HS-27A (cell line): Measurements from ENCODE around the gene BICC1.
A peak's percentile ranks its signal among the peaks of the same experiment; 100 is the strongest.
"Not testable (repeated sequence)": the region's sequence is repeated elsewhere in the genome, so short reads cannot be mapped to it uniquely, and the experiment has no call there.

Source experiments
- DNase-seq: peaks from one replicate; pipeline ENCODE4 v3.0.0-alpha.2; 2012; ENCODE audit warnings: low read depth, missing footprints

Gene BICC1

DNA sequence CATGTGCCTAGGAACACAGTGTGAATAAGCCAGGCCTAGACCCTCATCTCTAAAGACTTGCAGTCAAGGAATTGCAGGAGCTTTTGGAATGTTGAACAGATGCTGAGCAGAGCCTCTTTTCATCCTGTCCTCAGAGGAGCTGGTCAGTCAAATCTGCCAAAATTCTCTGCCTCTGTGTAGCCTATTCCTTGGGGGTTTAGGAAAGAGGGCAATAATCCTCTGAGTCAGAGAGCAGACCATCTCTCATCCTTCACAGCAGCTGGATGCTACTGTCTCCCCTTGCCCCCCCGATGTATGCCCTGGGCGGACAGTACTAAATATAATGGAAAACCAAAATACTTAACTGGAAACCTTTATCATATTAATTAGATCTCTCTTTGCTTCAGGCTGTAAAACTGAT, 52.6 kb downstream of the BICC1 start:
- no peak for DNase-seq

DNA sequence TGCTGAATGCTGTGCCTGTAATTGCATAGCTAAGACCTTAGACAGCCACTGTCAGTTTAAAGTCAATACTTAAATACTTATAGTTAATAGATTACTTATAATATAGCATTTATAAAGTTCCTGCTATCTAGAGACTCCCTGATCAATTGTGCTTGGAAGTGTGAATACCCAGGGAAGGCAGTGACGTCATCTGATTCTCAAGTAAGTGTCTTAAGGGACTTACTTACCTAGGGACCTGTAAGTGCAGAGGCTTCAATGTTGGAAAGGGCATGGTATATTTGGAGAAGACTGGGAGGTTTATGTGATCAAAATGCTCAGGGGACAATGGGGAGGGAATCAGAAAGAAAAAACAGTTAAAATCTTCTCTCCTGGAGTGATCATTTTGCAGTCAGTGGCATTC, 55.0 kb downstream of the BICC1 start:
- DNase-seq, result no peak

DNA sequence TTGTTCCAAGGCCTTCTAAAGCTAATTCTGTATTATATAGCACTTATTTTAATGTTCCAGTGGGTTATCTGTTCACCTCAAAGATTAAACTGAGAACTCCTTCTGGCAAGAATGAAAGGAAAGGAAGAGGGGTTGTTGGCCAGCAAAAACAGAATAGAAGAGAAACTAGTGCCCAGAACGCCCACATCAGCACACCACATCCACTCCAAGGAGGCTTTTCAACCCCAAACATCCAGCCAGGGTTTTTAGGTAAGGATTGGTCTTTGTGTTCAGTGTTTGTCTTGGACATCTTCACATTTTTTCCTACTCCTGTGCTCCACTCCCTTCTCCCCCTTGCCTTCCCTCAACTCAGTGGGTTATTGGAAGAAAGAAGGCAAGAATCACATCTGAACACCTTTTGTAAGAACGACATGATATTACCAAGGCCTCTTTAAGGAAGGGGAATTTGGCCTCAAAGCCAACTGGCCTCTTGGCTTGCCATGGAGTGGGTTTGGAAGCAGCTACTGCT, 55.8 kb downstream of the BICC1 start:
- DNase-seq, result no peak

DNA sequence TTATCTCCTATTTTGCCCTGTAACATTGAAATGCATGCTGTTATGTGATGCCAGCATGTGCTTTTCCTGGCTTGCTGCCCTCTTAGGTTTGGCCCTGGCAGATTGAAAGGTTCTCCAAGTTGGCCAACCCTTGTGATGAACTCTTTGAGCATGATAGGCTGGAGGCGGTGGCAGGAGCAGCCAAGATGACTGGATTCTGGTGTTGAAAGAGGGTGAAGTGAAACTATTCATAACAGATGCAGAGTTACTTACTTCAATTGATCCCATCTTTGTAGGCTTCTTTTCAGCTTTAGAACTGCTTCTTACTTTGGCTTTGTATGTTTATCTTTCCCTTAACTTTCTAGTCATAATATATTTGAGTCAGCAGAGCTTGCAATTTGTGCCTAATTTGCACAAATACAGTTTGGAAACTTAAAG, 57.6 kb downstream of the BICC1 start:
- DNase-seq, result no peak

DNA sequence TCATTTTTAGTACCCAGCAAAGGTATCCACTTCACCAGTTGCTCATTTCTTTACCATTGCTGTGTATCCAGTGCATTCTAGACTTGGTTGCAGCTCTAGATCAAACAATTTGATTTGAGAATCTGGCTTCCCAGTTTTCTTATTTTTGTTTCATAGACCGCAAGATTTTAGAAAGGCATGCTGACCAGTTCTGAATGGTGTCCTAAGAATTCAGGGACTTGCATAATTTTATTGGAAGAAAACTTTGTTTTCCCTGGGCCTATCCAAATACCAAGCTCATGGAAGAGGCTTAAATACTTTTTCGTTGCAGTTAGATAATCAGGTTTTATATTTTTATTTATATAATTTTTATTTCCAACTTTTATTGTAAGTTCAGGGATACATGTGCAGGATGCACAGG, 58.3 kb downstream of the BICC1 start:
- DNase-seq, result no peak

DNA sequence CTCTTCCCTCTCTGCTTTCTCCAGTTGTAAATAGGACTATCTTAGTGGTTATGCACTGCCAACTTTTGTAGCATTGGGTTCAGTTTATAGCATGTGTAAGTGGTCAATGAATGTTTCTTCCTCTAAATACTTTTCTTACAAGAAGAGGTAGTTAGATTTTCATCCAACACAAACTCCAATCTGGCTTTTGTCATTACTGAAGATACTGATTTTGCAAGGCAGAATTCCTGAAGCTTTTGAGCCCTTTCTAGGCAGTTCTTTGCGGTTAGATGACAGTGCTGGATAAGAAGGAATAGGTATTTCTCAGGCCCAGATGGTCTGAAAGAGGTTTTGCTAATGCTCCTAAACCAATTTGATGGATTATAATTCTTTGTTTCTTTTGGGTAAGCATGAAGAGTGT, 60.5 kb downstream of the BICC1 start:
- no peak for DNase-seq

DNA sequence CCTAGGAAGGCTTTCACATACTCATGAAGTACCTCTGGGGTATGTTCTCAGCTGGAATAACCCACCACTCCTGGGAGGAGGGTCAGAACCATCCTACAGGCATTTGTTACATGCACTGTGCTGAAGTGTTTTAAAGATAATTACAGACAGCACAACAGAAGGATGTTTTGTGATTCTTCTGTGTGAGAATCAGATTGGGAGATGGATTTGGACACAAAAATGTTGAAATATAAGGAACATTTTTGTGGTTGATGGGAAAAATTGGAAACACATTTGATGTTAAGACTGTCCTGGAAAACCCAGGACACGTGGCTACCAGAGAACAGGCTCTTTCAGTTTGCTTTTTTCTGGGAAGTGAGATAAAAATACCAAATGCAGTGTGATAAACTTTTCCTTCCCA, 61.4 kb downstream of the BICC1 start:
- DNase-seq, result no peak

DNA sequence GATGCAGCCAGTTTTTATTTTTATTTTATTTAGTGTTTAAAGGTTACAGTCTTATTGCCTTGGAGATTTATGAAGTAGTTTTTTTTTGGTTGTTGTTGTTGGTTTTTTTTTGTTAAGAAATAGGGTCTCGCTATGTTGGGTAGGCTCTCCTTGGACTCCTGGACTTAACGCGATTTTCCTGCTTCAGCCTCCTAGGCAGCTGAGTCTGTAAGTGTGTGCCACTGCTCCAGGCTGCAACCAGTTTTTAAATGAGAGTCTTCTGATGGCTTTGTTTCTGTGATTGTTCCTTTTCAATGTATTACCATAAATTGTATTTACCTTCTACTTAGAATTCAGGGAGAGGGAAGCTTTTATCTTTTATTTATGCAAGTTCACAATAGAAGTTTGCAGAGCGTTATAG, 62.8 kb downstream of the BICC1 start:
- DNase-seq, result no peak

DNA sequence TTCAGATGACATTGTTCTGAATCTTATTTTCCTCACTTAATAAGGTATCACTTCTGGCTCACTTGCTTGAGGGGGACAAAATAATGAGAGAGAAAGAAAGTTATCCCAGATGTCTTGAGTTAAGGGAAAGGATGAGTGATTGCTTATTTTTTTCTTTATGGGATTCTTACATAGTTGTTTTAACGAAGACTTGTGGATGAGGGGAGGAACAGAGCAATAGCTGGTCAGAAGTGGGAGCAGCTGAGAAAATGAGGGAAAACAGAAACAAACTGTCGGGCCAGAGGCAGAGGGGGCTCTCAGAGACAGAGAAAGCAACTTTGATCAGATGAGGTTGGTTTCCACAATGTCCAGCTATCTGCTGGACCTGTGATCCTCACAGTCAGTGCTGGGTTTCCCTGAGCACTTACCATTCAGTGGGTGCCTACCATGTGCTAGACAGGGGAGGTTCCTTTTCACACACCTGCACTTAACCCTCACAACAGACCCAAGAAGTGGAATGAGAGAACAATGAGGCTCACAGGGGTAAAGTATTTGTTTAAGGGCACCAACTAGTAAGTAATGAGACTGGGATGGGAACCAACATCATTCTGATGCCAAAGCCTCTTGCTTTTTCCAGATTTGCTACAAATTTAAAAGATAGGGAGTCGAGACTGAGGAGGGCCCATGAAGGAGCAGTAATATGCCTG, 64.2 kb downstream of the BICC1 start:
- no peak for DNase-seq

DNA sequence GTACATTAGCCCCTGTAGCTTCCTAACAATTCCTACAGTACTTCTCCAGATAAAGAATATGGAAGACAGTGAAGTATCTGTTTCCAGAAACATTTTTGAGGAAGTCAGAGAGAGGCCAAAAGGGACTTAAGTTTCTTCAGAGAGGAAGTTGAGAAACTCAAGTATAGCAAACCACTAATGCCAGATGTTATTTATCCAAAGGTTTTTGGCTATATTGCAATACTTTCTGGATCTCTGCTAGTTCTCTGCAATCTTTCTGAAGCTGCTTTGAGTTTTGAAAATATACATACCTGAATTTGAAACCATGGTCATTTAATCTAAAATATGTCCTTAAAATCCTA, 64.7 kb downstream of the BICC1 start:
- DNase-seq, result no peak

DNA sequence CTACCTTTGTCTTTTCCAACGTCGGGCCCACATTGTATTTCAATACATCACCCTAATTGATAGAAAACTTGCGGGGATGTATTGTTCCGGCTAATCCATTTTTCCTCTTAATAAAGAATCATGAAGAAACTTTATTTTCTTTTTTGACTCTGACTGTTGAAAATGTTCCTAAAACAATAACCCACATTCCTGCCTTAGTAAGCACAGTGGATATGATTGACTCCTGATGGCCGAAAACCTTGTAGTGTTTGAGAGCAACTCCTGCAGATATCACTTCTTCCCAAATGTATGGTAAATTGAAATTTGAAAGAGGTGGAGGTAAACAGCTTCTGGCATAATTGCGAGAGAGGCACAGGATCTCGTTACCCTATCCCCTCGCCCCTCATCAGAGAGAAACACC, 65.7 kb downstream of the BICC1 start:
- DNase-seq, result no peak

DNA sequence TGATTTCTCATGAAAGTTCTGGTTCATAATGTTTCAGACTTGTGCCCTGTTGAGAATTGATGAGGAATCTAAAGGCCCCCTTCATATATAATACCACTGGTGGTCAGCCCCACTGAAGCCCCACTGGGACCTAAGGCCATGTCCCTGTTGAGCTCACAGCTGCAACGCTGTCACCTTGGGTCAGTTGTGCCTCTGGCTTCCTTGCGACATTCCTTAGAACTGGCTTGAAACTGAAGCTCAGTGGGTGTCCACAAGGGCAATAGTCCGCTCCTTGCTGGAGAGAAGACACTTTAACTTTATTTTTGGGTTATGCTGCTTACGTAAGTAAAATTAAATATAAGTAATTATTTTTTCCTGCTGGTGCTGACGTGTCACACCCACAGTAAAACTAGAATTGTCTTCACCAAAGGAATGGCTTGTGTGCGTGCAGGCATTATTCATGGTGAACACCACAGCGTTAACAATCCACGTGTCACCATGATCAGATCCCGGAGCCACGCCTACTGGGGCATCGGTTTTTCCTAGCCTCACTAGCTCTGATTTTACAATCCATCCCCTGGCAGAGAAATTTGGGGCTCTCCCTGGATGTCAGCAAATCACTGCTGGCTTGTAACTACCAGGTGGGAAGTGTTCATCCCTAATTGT, 66.5 kb downstream of the BICC1 start:
- DNase-seq, result no peak

DNA sequence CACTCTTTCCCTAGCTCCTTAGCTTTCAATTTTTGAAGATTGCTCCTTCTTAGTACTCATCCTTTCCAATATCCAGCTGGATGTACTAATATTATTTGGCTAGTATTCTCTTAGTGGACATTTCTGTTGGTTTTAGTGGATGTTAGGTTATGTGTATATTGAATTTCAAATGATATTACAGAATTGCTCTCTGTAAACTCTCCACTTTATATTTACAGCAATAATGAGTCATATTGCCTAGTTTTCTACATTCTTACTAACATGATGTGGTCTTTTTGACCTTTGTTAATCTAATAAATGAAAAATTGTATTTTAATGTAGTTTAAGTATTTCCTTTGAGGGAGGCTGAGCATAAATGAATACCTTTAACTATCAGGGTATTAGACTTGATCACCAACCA, 69.4 kb downstream of the BICC1 start:
- DNase-seq, result no peak

DNA sequence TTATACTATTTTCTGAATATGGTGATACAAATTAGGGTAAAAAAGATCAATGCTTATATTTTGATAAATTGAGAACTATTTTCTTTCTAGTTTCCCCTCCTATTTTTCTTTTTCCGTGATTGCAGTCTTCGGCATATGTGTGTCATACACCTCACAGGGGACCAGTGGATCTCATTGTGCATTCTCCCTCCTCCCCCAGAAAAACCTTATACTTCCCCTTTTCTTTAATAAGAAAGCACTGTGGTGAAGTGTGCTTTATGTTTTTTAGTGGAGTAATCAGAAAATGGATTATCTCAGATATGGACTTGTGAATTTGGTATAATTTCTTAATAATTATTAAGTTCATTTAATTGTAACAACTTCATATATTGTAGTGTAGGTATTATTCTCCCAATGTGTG, 72.8 kb downstream of the BICC1 start:
- no peak for DNase-seq

DNA sequence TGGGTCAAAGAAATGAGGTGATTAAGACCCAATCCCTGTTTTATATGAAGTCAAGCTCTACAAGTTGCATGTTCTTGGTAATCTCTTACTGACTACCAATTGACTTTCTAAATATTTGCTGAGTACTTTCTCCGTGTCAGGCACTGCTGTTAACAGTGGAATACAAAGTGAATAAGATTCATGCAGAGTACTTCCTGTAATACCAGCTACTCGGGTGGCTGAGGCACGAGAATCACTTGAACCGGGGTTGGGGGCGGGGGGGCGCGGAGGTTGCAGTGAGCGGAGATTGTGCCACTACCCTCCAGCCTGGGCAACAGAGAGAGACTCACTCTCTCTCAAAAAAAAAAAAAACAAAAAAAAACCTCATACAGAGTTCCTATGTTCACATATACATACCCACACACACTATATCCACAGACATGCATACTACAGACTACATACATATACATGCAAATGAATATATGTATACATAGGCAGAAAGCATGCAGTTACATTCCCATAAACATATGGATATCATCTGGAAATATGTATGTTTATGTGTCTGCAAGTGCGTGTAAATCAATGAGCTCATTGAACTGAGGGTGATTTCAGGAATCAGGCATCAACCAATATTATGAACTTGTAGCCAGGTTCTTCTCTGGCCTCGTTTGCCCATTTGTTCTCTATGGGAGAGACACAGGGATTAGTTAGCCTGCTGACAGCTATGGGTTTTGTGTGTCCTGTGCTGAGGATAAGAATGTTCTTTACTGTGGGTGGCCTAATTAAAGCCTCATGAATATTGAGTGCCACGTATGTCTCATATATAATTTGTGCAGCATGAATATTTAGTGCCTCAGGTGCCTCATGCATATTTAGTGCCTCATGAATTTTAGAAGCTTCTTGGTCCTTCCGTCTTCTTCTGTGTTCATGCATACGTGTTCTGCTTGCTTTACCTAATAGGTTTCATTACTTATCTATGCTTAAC, 73.9 kb downstream of the BICC1 start:
- no peak for DNase-seq

DNA sequence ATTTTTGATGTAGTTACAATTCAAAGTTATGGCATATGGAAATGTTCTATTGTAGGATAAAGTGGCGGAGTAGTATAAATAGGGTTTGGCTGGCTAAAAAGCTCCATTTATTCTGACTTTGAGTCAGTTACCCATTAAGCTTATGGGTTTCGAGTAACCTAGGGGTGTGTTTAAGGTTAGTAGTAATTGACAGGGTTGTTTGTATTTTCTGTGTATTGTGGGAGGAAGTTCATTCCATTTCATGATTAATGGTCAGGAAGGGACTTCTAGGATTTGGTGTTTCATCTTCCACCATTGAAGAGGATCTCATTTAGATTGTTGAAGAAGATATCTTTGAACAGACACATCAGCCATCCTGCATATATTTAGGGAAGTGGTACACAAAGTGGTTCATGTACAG, 75.0 kb downstream of the BICC1 start:
- no peak for DNase-seq

DNA sequence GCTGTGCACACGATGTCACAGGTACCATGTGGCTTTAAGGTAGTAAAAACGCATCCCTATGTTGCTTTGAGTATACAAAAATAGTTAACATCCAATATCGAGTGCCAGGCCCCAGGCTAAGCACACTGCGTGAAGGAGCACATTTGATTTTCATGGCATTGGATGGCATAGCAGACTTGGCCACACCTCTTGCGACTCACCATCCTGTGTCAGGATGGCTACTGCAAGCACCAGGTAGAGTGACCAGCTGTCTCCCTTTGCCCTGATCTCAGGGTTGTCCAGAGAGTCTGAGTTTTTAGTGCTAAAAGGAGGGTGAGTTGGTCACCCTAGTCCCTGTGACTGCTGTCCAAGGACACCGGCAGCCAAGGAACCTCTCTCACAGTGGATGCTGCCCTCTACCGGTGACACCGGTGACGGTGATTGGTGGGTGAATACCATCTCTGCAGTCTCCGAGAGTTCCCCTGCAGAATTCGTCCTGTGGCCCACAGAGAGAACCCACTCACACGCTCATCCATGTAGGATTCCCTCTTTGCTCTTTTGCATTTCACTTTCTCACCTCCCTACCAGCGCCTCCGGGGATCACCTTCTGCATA, 76.1 kb downstream of the BICC1 start:
- no peak for DNase-seq

DNA sequence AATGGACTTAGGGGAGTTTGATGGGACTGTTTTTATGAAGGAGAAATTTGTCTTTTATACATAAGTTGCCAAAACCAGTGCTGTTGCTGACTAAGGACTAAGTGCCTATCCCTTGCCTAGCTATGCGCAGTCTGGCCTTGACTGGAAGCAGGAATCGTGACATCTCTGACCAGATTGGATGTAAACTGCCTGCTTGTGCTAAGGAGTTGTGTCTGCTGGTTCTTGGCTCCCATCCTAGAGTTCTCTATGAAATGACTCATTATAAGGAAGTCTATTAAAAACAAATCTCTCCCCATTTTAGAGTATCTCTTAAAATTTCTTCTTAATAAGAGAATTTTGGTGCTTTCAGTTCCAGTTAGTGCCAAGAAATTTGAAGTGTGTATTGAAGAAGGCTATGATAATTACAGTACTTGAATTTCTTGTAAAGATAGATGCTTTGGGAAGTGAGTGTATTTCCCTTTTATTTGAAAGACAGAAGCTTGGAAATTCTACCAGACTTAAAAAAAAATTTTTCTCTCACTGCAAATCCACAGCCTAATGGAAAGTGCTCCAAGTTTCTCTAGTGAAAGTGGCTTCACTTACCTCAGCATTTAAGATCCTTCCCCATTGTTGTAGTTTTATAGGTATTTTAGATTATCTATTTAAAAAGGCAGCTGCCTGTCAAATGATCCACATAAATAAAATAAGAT, 77.6 kb downstream of the BICC1 start:
- DNase-seq, result peak; percentile 27

DNA sequence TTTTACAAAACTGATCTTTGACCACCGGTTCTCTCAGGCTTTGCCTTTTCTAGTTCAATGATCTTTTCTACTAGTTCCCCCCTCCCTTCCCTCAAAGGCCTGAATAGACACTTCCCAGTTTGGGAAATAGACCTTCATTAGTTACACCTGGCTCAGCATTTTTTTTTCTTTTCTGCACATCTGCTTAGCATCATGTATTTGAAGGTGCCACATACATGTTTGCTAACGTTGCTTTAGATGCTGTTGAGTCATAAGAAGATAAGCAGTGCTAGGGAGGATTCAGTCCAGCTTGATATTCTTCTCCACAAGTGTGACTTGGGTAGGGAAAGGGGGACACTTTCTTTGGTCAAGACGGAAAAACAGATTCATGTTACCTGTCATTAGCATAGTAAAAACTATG, 78.3 kb downstream of the BICC1 start:
- DNase-seq, result no peak

DNA sequence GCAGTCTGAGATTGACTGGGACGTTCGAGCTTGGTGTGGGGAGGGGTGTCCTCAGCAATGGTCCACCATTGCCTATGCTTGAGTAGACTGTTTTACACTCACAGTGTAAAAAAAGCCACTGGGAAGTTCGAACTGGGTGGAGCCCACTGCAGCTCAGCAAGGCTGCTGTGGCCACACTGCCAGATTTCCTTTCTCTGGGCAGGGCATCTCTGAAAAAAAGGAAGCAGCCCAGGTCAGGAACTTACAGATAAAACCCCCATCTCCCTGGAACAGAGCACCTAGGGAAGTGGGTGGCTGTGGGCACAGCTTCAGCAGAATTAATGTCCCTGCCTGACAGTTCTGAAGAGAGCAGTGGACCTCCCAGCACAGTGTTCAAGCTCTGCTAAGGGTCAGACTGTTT, 80.3 kb downstream of the BICC1 start:
- no peak for DNase-seq

DNA sequence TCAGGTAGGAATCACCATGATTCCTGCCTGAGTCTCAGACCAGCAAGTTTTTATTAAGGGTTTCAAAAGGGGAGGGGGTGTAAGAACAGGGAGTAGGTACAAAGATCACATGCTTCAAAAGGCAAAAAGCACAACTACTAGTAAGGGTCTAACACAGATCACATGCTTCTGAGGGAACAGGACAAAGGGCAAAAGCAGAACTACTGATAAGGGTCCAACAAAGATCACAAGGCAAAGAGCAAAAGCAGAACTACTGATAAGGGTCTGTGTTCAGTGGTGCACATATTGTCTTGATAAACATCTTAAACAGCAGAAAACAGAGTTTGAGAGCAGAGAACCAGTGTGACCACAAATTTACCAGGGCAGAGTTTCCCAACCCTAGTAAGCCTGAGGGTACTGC, 84.5 kb downstream of the BICC1 start:
- not testable (repeated sequence) for DNase-seq
